PFSK-1 (cell line): ENCODE data around the gene PHYH.

Experiments used
- FOXP2 ChIP-seq: optimal IDR thresholded peaks from 2 replicates; pipeline ENCODE3; 2011; ENCODE audit warnings: borderline replicate concordance, control low read depth, inconsistent platforms; ENCODE audit not compliant: insufficient read depth; ENCODE audit errors: extremely low read length, extremely low read depth
- POLR2AphosphoS5 ChIP-seq: IDR thresholded peaks from 2 replicates; pipeline ENCODE4 v1.6.1; 2012; ENCODE audit warnings: low read depth, mild to moderate bottlenecking, control low read depth, low read length, moderate library complexity
- REST ChIP-seq, 2 experiments: IDR thresholded peaks; 2 replicates each; pipeline versions ENCODE4 v1.6.1 to v1.8.0; 2011 to 2012; ENCODE audit warnings: low read depth in 2 of 2, low read length in 2 of 2, control low read depth in 1 of 2, inconsistent platforms in 1 of 2, mild to moderate bottlenecking in 1 of 2, moderate library complexity in 1 of 2; ENCODE audit not compliant: insufficient read depth in 1 of 2
- SIN3A ChIP-seq: IDR thresholded peaks from 2 replicates; pipeline ENCODE4 v1.6.1; 2012; ENCODE audit warnings: mild to moderate bottlenecking, low read length, moderate library complexity, borderline replicate concordance; ENCODE audit not compliant: insufficient read depth
- TAF1 ChIP-seq: IDR thresholded peaks from 2 replicates; pipeline ENCODE4 v1.6.1; 2012; ENCODE audit warnings: low read length, control low read depth, borderline replicate concordance; ENCODE audit not compliant: insufficient read depth

Gene PHYH

DNA sequence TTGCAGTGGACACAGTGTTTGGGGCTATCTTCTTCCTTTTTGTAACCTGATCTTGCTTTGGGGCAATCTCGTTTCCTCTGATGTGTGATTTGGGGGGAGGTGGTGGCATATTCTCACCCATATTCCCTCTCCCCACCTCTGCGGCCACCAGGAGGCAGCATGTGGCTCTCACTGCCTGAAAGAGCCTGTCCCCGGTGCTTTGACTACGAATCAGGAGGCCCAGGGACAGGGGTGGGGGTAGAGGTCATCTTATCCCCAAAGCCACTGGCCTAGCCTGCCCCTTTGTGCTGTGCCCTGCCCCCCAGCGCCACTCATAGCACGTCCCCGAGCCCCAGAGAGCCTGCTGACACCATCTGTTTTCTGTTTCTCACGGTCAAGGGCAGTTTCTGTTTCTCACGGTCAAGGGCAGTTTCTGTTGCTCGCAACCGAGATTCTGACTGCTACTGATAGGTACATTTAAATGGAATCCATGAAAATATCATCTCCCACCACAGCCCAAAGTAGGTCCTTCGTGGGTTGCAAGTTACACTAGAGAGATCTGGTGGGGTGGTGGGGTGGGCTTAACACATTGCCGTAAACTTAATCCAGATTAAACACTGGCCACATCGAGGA is 28.2 kb downstream of the PHYH start:
- no peak for TF ChIP-seq TAF1
- no peak for TF ChIP-seq FOXP2
- TF ChIP-seq POLR2AphosphoS5 = no peak
- no peak for TF ChIP-seq SIN3A
- TF ChIP-seq REST (IDR thresholded peaks at IDR 0.05; ENCODE audit: insufficient read depth in 1 of 2, low read depth in 2 of 2, low read length in 2 of 2) = no peak

DNA sequence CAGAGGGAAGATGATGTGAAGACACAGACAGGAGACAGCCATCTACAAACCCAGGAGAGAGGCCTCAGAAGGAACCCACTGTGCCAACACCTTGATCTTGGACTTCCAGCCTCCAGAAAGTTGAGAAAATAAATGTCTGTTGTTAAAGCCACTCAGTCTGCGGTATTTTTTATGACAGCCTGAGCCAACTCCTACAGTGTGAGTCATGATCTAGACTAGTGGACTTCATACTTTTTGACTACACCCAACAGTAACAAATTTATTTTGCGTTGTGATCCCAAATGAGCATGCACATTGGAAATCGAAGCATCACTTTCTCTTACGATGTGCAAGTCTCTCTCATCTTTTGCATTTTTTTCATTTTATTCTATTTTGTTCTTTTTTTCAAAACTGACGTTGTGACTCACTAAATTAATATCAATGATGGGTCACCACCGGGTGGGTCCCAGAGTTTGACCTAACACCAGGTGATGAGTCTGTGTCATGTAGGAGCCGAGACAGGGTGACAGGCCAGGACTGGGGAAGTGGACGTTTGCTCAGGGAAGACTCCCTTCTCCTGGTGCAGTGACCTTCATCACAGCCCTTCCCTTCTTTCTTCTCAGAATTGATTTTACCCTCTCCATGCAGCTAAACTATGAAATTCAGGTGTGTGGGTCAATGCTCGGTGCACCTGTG is 28.9 kb downstream of the PHYH start:
- TF ChIP-seq TAF1 (no peak), SIN3A (no peak), POLR2AphosphoS5 (no peak), FOXP2 (no peak), REST (IDR thresholded peaks at IDR 0.05; ENCODE audit: insufficient read depth in 1 of 2, low read depth in 2 of 2, low read length in 2 of 2) (no peak)

DNA sequence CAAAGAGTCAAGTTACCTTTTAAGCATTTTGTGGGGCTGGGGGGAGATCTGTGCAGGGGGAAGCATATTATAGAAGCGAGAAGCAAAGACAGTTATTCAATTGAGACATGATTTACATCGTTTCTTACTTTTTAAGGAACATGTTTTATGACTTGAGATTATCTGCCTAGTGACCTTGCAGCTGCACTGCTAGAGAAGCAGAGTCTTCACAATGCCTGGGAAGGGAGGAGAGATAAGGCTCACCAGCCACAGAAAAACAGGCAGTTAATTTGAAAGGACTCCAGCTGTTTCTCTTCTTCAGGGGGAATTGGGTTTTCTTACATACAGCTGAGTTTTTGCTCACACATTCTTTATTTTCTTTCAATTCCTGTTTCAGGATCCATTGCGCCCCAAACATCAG is 31.0 kb downstream of the PHYH start:
- TF ChIP-seq TAF1 (no peak), FOXP2 (no peak), SIN3A (no peak), POLR2AphosphoS5 (no peak), REST (IDR thresholded peaks at IDR 0.05; ENCODE audit: insufficient read depth in 1 of 2, low read depth in 2 of 2, low read length in 2 of 2) (no peak)

- TF ChIP-seq FOXP2 (no peak), POLR2AphosphoS5 (no peak), SIN3A (no peak), TAF1 (no peak), REST (IDR thresholded peaks at IDR 0.05; ENCODE audit: insufficient read depth in 1 of 2, low read depth in 2 of 2, low read length in 2 of 2) (no peak)
These were observed 31.6 kb downstream of the PHYH start for GRCh38 chr10:13268310-13268709.
